Stimulated activated CD8-positive, alpha-beta memory T cell treated with anti-CD3 and anti-CD28 coated beads, Interleukin-7, amount 100 ng/mL, for 1 hour (primary cell): Measurements from ENCODE around the gene PTPRO.

ENCODE experiments used
- DNase-seq, 2 donors: peaks; one replicate each; pipeline ENCODE4 v3.0.0-alpha.2; 2020; ENCODE audit warnings: low read depth in 2 of 2

The PTPRO gene

GRCh38 chr12:15350643-15351042 lies 28.3 kb downstream of the PTPRO start:
- DNase-seq: no peak

GRCh38 chr12:15355766-15356165 lies 33.5 kb downstream of the PTPRO start:
- no peak for DNase-seq

GRCh38 chr12:15356951-15357364 lies 34.6 kb downstream of the PTPRO start:
- no peak for DNase-seq

GRCh38 chr12:15364221-15365160 lies 42.2 kb downstream of the PTPRO start:
- no peak for DNase-seq

GRCh38 chr12:15368812-15369211 lies 46.5 kb downstream of the PTPRO start:
- DNase-seq: no peak

- DNase-seq: no peak
Observed at GRCh38 chr12:15372352-15372751, 50.0 kb downstream of the PTPRO start.

- no peak for DNase-seq
Observed at GRCh38 chr12:15387772-15388171, 65.5 kb downstream of the PTPRO start.

GRCh38 chr12:15389561-15389960 lies 67.3 kb downstream of the PTPRO start:
- no peak for DNase-seq

- DNase-seq: no peak
Observed at GRCh38 chr12:15393037-15393436, 70.7 kb downstream of the PTPRO start.

- no peak for DNase-seq
Observed at GRCh38 chr12:15393995-15394394, 71.7 kb downstream of the PTPRO start.

GRCh38 chr12:15404485-15404884 lies 82.2 kb downstream of the PTPRO start:
- DNase-seq: no peak

- DNase-seq: no peak
Observed at GRCh38 chr12:15405606-15406005, 83.3 kb downstream of the PTPRO start.

GRCh38 chr12:15407025-15407424 lies 84.7 kb downstream of the PTPRO start:
- DNase-seq: no peak

- no peak for DNase-seq
Observed at GRCh38 chr12:15411842-15412241, 89.5 kb downstream of the PTPRO start.

- no peak for DNase-seq
Observed at GRCh38 chr12:15417691-15418090, 95.4 kb downstream of the PTPRO start.

GRCh38 chr12:15423629-15424028 lies 101.3 kb downstream of the PTPRO start:
- DNase-seq: no peak

GRCh38 chr12:15427913-15428312 lies 105.6 kb downstream of the PTPRO start:
- no peak for DNase-seq

- DNase-seq: no peak
Observed at GRCh38 chr12:15428632-15429031, 106.3 kb downstream of the PTPRO start.

GRCh38 chr12:15429262-15429661 lies 107.0 kb downstream of the PTPRO start:
- DNase-seq: no peak

- DNase-seq: no peak
Observed at GRCh38 chr12:15435597-15435996, 113.3 kb downstream of the PTPRO start.

GRCh38 chr12:15439459-15439858 lies 117.2 kb downstream of the PTPRO start:
- no peak for DNase-seq

- no peak for DNase-seq
Observed at GRCh38 chr12:15443050-15443449, 120.7 kb downstream of the PTPRO start.

- DNase-seq: no peak
Observed at GRCh38 chr12:15443611-15444010, 121.3 kb downstream of the PTPRO start.

- DNase-seq: no peak
Observed at GRCh38 chr12:15444523-15444922, 122.2 kb downstream of the PTPRO start.
